Measurements from ENCODE around the gene SERTM1. TPM values are rescaled to one million over a fixed set of nuclear protein-coding genes. Genes with fewer than 3 reads are reported as not detected.

SERTM1 gene
- total RNA-seq, 1 experiment from 2014 or later = 0.24 TPM

- Histone ChIP-seq H3K14ac (ENCODE audit: insufficient read depth, low read length) (no peak overlapping the region), H3K56ac (ENCODE audit: insufficient read length, low read depth, low read length) (no peak overlapping the region), H3K9ac (ENCODE audit: extremely low read depth, insufficient read length, low read length) (no peak overlapping the region), H2AK5ac (ENCODE audit: insufficient read length, low read length) (no peak overlapping the region), H3T11ph (ENCODE audit: low read length) (no peak overlapping the region), H3K4me1 (ENCODE audit: insufficient read depth, low read length) (no peaks in the 10 kb centered on the region), H4K5ac (ENCODE audit: insufficient read length, low read depth, low read length) (no peak overlapping the region), H2BK20ac (ENCODE audit: low read depth, low read length, poor library complexity, severe bottlenecking) (no peak overlapping the region), H3K79me2 (ENCODE audit: insufficient read depth, low read length) (no peaks in the 10 kb centered on the region), H3K9me3 (ENCODE audit: control insufficient read depth, low read depth, low read length) (no peaks in the 10 kb centered on the region), H3K23ac (ENCODE audit: insufficient read length, low read depth, low read length) (no peak overlapping the region), H2AFZ (ENCODE audit: low read length) (no peak overlapping the region), H3K23me2 (ENCODE audit: insufficient read length, low read depth, low read length, poor library complexity, severe bottlenecking) (peaks cover 3% of the 10 kb centered on the region), H4K8ac (replicated peaks; ENCODE audit: insufficient read length, low read depth, low read length) (no peak overlapping the region), H2BK15ac (ENCODE audit: low read depth, low read length) (no peak overlapping the region), H4K91ac (ENCODE audit: insufficient read length, low read depth, low read length) (no peak overlapping the region), H3K18ac (ENCODE audit: insufficient read length, low read depth, low read length) (no peak overlapping the region), H4K20me1 (ENCODE audit: control insufficient read depth, insufficient read depth, insufficient read length) (no peaks in the 10 kb centered on the region), H2BK5ac (ENCODE audit: insufficient read length, low read length) (no peak overlapping the region), H3K27ac (ENCODE audit: insufficient read length, low read depth, low read length) (no peak overlapping the region), H3K79me1 (ENCODE audit: insufficient read depth, low read depth, low read length, poor library complexity, severe bottlenecking) (no peaks in the 10 kb centered on the region), H2BK12ac (ENCODE audit: insufficient read length, low read depth, low read length) (no peak overlapping the region), H3K4me2 (ENCODE audit: insufficient read depth, insufficient read length, low read length) (no peak overlapping the region), H2BK120ac (ENCODE audit: low read depth, low read length, poor library complexity, severe bottlenecking) (no peak overlapping the region), H3K4ac (ENCODE audit: low read depth, low read length) (no peak overlapping the region), H3K27me3 (ENCODE audit: insufficient read depth, low read length) (no peaks in the 10 kb centered on the region)
- Mint-ChIP-seq H3K9me3 (no peaks in the 10 kb centered on the region; a peak in 2 of 5 replicates), H3K27me3 (ENCODE audit: low read depth) (no peaks in the 10 kb centered on the region; the same call in 1 of the 2 replicates), H3K4me1 (peaks cover 0 to 2% of the 10 kb centered on the region in 2 experiments; a peak in 1 of 4 replicates), H3K4me3 (no peak overlapping the region), H3K36me3 (ENCODE audit: insufficient read depth in 1 of 3, low read depth in 3 of 3) (no peaks in the 10 kb centered on the region), H3K27ac (no peak overlapping the region)
- TF ChIP-seq, protein P1, sequence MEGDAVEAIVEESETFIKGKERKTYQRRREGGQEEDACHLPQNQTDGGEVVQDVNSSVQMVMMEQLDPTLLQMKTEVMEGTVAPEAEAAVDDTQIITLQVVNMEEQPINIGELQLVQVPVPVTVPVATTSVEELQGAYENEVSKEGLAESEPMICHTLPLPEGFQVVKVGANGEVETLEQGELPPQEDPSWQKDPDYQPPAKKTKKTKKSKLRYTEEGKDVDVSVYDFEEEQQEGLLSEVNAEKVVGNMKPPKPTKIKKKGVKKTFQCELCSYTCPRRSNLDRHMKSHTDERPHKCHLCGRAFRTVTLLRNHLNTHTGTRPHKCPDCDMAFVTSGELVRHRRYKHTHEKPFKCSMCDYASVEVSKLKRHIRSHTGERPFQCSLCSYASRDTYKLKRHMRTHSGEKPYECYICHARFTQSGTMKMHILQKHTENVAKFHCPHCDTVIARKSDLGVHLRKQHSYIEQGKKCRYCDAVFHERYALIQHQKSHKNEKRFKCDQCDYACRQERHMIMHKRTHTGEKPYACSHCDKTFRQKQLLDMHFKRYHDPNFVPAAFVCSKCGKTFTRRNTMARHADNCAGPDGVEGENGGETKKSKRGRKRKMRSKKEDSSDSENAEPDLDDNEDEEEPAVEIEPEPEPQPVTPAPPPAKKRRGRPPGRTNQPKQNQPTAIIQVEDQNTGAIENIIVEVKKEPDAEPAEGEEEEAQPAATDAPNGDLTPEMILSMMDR (conservative IDR thresholded peaks at IDR 0.05) = no peak
- no peak for DNase-seq
- no CpG with 5 or more reads among the region's 1 CpG for WGBS (ENCODE audit: extremely low coverage, insufficient read length, low lambda C conversion rate)
Observed at GRCh38 chr13:36709136-36709890, 35.5 kb downstream of the SERTM1 start.

Measured in H9 (cell line).